Smooth muscle cell (in vitro differentiated cells): ENCODE results near the gene ADSS2. TPM values are rescaled to one million over a fixed set of nuclear protein-coding genes. Genes with fewer than 3 reads are reported as not detected.
"Not testable (repeated sequence)": the region's sequence is repeated elsewhere in the genome, so short reads cannot be mapped to it uniquely, and the experiment has no call there.

Source experiments
- DNase-seq: peaks from one replicate; lab custom pipeline; 2025; ENCODE audit not compliant: unreplicated experiment; lab: John Stamatoyannopoulos, UW
- H2AFZ ChIP-seq: fragments of 200-600 bp; sonication (generic); 2 replicates; pipeline ENCODE4 v1.6.0; 2016; ENCODE audit warnings: antibody characterized with exemption, low read depth, mild to moderate bottlenecking
- H3F3A ChIP-seq: fragments of 200-600 bp; sonication (generic); 2 replicates; pipeline ENCODE4 v1.6.0; 2017; ENCODE audit warnings: antibody characterized with exemption, low read depth
- H3K27ac ChIP-seq: fragments of 200-600 bp; sonication (generic); 2 replicates; pipeline ENCODE4 v1.5.1; 2016; ENCODE audit warnings: low read depth, mild to moderate bottlenecking
- H3K27me3 ChIP-seq: fragments of 200-600 bp; sonication (generic); 2 replicates; pipeline ENCODE4 v1.6.1; 2016; ENCODE audit warnings: low read depth, mild to moderate bottlenecking
- H3K36me3 ChIP-seq: fragments of 200-600 bp; sonication (generic); 2 replicates; pipeline ENCODE4 v1.5.1; 2016; ENCODE audit warnings: low read depth
- H3K4me1 ChIP-seq: fragments of 200-600 bp; sonication (generic); 2 replicates; pipeline ENCODE4 v1.5.1; 2016; ENCODE audit warnings: low read depth
- H3K4me2 ChIP-seq: fragments of 200-600 bp; sonication (generic); 2 replicates; pipeline ENCODE4 v1.6.0; 2016; ENCODE audit warnings: mild to moderate bottlenecking
- H3K4me3 ChIP-seq: fragments of 200-600 bp; sonication (generic); 2 replicates; pipeline ENCODE4 v1.5.1; 2016; ENCODE audit warnings: mild to moderate bottlenecking
- H3K79me2 ChIP-seq: fragments of 200-600 bp; sonication (generic); 2 replicates; pipeline ENCODE4 v1.6.0; 2016; ENCODE audit warnings: low read depth, mild to moderate bottlenecking
- H3K9ac ChIP-seq: fragments of 200-600 bp; sonication (generic); 2 replicates; pipeline ENCODE4 v1.6.0; 2016; ENCODE audit warnings: low read depth
- H3K9me3 ChIP-seq: fragments of 200-600 bp; sonication (generic); replicated peaks from 2 replicates; pipeline ENCODE4 v1.5.1; 2016; ENCODE audit warnings: low read depth
- H4K20me1 ChIP-seq: fragments of 200-600 bp; sonication (generic); 2 replicates; pipeline ENCODE4 v1.6.0; 2016; ENCODE audit warnings: low read depth
- CTCF ChIP-seq: fragments of 200-600 bp; sonication (generic); IDR thresholded peaks from 2 replicates; pipeline ENCODE4 v1.5.1; 2017; ENCODE audit warnings: borderline replicate concordance, mild to moderate bottlenecking, antibody characterized with exemption; ENCODE audit not compliant: insufficient read depth, poor library complexity, severe bottlenecking
- WGBS: methylation state at CpG from one replicate; pipeline ENCODE4 v1.1.7; 2016; ENCODE audit warnings: low lambda C conversion rate; 5-methylcytosine and 5-hydroxymethylcytosine counted together
- polyA plus RNA-seq: library from polyadenylated mRNA; unstranded; fragments of >200 nt; fragmentation: Nextera tagmentation; extraction: Ambion mirVana; gene quantifications from 2 replicates; pipeline ENCODE4 v1.2.1, GENCODE V29; 2016
- total RNA-seq: library from RNA; depleted of rRNA; stranded (reverse); fragments of >200 nt; gene quantifications from 2 replicates; pipeline ENCODE4 v1.2.3, GENCODE V29; 2014

ADSS2 gene
- 35.1 and 44.1 TPM in 2 replicates for total RNA-seq
- 13.8 and 18.9 TPM in 2 replicates for polyA plus RNA-seq

GRCh38 chr1:244451539-244451950 is at the start of gene ADSS2:
ADSS2 (minus strand) TSS chr1:244451909; CDS start chr1:244451817, 92 bp downstream.
- no peak for DNase-seq
- Histone ChIP-seq H3K79me2 (peaks cover 42% of the 10 kb centered on the region), H3K27ac (peak within 1 kb of the TSS; percentile 90), H3K9me3 (no peaks in the 10 kb centered on the region), H2AFZ (peak within 1 kb of the TSS; percentile 97), H3K4me1 (peaks cover 64% of the 10 kb centered on the region), H4K20me1 (no peaks in the 10 kb centered on the region), H3K27me3 (no peaks in the 10 kb centered on the region), H3K4me3 (peak within 1 kb of the TSS; percentile 88), H3K9ac (peak within 1 kb of the TSS; percentile 82), H3F3A (no peaks in the 10 kb centered on the region), H3K4me2 (peak within 1 kb of the TSS; percentile 97), H3K36me3 (no peaks in the 10 kb centered on the region)
- TF ChIP-seq CTCF = no peak
- WGBS = under 1% methylated on average over 35 of the region's 45 CpGs

DNA sequence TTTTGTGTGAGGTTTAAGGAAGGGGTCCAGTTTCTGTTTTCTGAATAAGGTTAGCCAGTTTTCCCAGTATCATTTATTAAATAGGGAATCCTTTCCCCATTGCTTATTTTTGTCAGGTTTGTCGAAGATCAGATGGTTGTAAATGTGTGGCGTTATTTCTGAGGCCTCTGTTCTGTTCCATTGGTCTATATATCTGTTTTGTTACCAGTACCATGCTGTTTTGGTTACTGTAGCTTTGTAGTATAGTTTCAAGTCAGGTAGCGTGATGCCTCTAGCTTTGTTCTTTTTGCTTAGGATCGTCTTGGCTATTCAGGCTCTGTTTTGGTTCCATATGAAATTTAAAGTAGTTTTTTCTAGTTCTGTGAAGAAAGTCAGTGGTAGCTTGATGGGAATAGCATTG is 48.8 kb upstream of the ADSS2 start:
- H3F3A ChIP-seq, H3K27me3 ChIP-seq, DNase-seq, H3K4me2 ChIP-seq, H2AFZ ChIP-seq, H3K4me3 ChIP-seq, H3K9me3 ChIP-seq, H4K20me1 ChIP-seq, H3K79me2 ChIP-seq, H3K4me1 ChIP-seq, H3K27ac ChIP-seq, H3K9ac ChIP-seq, H3K36me3 ChIP-seq: not testable (repeated sequence)
- 88% methylated on average over 4 of the region's 4 CpGs for WGBS

DNA sequence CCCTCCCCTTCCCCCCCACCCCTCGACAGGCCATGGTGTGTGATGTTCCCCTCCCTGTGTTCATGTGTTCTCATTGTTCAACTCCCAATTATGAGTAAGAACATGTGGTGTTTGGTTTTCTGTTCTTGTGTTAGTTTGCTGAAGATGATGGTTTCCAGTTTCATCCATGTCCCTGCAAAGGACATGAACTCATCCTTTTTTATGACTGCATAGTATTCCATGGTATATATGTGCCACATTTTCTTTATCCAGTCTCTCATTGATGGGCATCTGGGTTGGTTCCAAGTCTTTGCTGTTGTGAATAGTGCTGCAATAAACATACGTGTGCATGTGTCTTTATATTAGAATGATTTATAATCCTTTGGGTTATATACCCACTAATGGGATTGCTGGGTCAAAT is 47.8 kb upstream of the ADSS2 start:
- not testable (repeated sequence) for H2AFZ ChIP-seq, H3K27ac ChIP-seq, H3K4me1 ChIP-seq, H3K9ac ChIP-seq, H3K79me2 ChIP-seq, DNase-seq, H3K4me3 ChIP-seq, H4K20me1 ChIP-seq, H3K27me3 ChIP-seq, H3K4me2 ChIP-seq, H3K9me3 ChIP-seq, H3K36me3 ChIP-seq, H3F3A ChIP-seq
- WGBS = 91% methylated on average over 2 of the region's 2 CpGs

GRCh38 chr1:244497805-244498204 is 46.1 kb upstream of the ADSS2 start:
- Histone ChIP-seq H3K9me3 (peaks cover 4% of the 10 kb centered on the region), H3F3A (no peaks in the 10 kb centered on the region), H3K27ac (no peak overlapping the region), H2AFZ (no peak overlapping the region), H3K9ac (no peak overlapping the region), H3K4me3 (no peak overlapping the region), H3K36me3 (no peaks in the 10 kb centered on the region), H3K4me2 (no peak overlapping the region), H4K20me1 (no peaks in the 10 kb centered on the region), H3K79me2 (no peaks in the 10 kb centered on the region), H3K27me3 (no peaks in the 10 kb centered on the region), H3K4me1 (no peaks in the 10 kb centered on the region)
- WGBS = 92% methylated on average over 1 of the region's 1 CpG
- no peak for TF ChIP-seq CTCF
- DNase-seq = no peak

- H3K4me2 ChIP-seq = no peak overlapping the region
- H3K27me3 ChIP-seq = no peaks in the 10 kb centered on the region
- H4K20me1 ChIP-seq = no peaks in the 10 kb centered on the region
- peaks cover 4% of the 10 kb centered on the region for H3K9me3 ChIP-seq
- H3K4me1 ChIP-seq = no peaks in the 10 kb centered on the region
- H3K79me2 ChIP-seq = no peaks in the 10 kb centered on the region
- DNase-seq = no peak
- H3K36me3 ChIP-seq = no peaks in the 10 kb centered on the region
- H3F3A ChIP-seq = no peaks in the 10 kb centered on the region
- whole genome bisulfite sequencing = 34% methylated on average over 1 of the region's 1 CpG
- H3K9ac ChIP-seq = no peak overlapping the region
- no peak for TF ChIP-seq CTCF
- H2AFZ ChIP-seq = no peak overlapping the region
- no peak overlapping the region for H3K27ac ChIP-seq
- no peak overlapping the region for H3K4me3 ChIP-seq
These were observed 44.5 kb upstream of the ADSS2 start for GRCh38 chr1:244496186-244496585.
